Measurements from ENCODE around the gene RNF227.

Gene RNF227

GRCh38 chr17:7912927-7913524 is 3.1 kb downstream of the RNF227 start:
- TF ChIP-seq, protein P1, sequence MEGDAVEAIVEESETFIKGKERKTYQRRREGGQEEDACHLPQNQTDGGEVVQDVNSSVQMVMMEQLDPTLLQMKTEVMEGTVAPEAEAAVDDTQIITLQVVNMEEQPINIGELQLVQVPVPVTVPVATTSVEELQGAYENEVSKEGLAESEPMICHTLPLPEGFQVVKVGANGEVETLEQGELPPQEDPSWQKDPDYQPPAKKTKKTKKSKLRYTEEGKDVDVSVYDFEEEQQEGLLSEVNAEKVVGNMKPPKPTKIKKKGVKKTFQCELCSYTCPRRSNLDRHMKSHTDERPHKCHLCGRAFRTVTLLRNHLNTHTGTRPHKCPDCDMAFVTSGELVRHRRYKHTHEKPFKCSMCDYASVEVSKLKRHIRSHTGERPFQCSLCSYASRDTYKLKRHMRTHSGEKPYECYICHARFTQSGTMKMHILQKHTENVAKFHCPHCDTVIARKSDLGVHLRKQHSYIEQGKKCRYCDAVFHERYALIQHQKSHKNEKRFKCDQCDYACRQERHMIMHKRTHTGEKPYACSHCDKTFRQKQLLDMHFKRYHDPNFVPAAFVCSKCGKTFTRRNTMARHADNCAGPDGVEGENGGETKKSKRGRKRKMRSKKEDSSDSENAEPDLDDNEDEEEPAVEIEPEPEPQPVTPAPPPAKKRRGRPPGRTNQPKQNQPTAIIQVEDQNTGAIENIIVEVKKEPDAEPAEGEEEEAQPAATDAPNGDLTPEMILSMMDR (IDR thresholded peaks at IDR 0.05; ENCODE audit: low read depth, low read length, missing control alignments), result peak; percentile 74
- peaks cover 43% of the 10 kb centered on the region for H3K36me3 ChIP-seq (replicated peaks)
- H3K27ac ChIP-seq, result no peak overlapping the region
- peak; percentile 49 for DNase-seq
- no peak overlapping the region for H3K4me3 ChIP-seq (ENCODE audit: low read depth, low read length)
- in situ Hi-C loops (cut with HindIII; ENCODE audit: low pct_ligation_motif_present, low sequenced_read_pairs), result no loop called here
- no peaks in the 10 kb centered on the region for H3K27me3 ChIP-seq (replicated peaks)

- Histone ChIP-seq H3K36me3 (replicated peaks) (peaks cover 60% of the 10 kb centered on the region), H3K4me3 (ENCODE audit: low read depth, low read length) (no peak overlapping the region), H3K27ac (no peak overlapping the region), H3K27me3 (replicated peaks) (no peaks in the 10 kb centered on the region)
- TF ChIP-seq, protein P1 (IDR thresholded peaks at IDR 0.05; ENCODE audit: low read depth, low read length, missing control alignments), result no peak
- in situ Hi-C loops (cut with HindIII; ENCODE audit: low pct_ligation_motif_present, low sequenced_read_pairs), result no loop called here
- no peak for DNase-seq
Observed at GRCh38 chr17:7911116-7911515, 5.0 kb downstream of the RNF227 start.

GRCh38 chr17:7910711-7911110 is 5.4 kb downstream of the RNF227 start:
- in situ Hi-C loops (cut with HindIII; ENCODE audit: low pct_ligation_motif_present, low sequenced_read_pairs), result no loop called here
- TF ChIP-seq, protein P1 (IDR thresholded peaks at IDR 0.05; ENCODE audit: low read depth, low read length, missing control alignments), result no peak
- Histone ChIP-seq H3K36me3 (replicated peaks) (peaks cover 63% of the 10 kb centered on the region), H3K27me3 (replicated peaks) (no peaks in the 10 kb centered on the region), H3K4me3 (ENCODE audit: low read depth, low read length) (no peak overlapping the region), H3K27ac (no peak overlapping the region)
- DNase-seq, result no peak

DNA sequence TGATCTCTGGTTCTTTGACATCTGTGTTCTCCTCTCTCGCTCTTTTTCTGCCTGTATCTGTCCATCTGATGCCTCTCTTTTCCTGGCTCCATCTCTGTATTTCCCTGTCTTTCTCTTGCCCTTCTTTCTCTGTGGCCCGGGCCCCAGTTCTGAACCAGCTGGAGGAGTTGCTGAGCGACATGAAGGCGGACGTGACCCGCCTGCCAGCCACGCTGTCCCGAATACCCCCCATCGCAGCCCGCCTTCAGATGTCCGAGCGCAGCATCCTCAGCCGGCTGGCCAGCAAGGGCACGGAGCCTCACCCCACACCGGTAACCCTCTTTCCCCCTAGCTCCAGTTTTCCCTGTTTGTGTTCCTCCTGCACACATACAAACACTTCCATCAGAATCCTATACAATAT is 5.8 kb downstream of the RNF227 start:
- H3K27ac ChIP-seq, result no peak overlapping the region
- H3K36me3 ChIP-seq (replicated peaks), result peaks cover 67% of the 10 kb centered on the region
- no peak overlapping the region for H3K4me3 ChIP-seq (ENCODE audit: low read depth, low read length)
- in situ Hi-C loops (cut with HindIII; ENCODE audit: low pct_ligation_motif_present, low sequenced_read_pairs), result no loop called here
- DNase-seq, result no peak
- no peaks in the 10 kb centered on the region for H3K27me3 ChIP-seq (replicated peaks)
- TF ChIP-seq, protein P1 (IDR thresholded peaks at IDR 0.05; ENCODE audit: low read depth, low read length, missing control alignments), result no peak

- in situ Hi-C loops (cut with HindIII; ENCODE audit: low pct_ligation_motif_present, low sequenced_read_pairs), result no loop called here
- TF ChIP-seq, protein P1 (IDR thresholded peaks at IDR 0.05; ENCODE audit: low read depth, low read length, missing control alignments), result no peak
- H3K4me3 ChIP-seq (ENCODE audit: low read depth, low read length), result no peak overlapping the region
Observed at GRCh38 chr17:7909089-7909488, 7.0 kb downstream of the RNF227 start.

More at GRCh38 chr17:7909089-7909488, 7.0 kb downstream of the RNF227 start:
- DNase-seq, result no peak
- Histone ChIP-seq H3K27me3 (replicated peaks) (no peaks in the 10 kb centered on the region), H3K36me3 (replicated peaks) (peaks cover 79% of the 10 kb centered on the region), H3K27ac (no peak overlapping the region)
